ENCODE results near the gene CBX5. TPM values are rescaled to one million over a fixed set of nuclear protein-coding genes. Genes with fewer than 3 reads are reported as not detected.

The CBX5 gene
- total and polyA plus RNA-seq, 10 of the 15 experiments (the other 5 are each of a cell fraction or from before 2014, with no cell fraction given): 46.7 to 138 (median 74.6) TPM

DNA sequence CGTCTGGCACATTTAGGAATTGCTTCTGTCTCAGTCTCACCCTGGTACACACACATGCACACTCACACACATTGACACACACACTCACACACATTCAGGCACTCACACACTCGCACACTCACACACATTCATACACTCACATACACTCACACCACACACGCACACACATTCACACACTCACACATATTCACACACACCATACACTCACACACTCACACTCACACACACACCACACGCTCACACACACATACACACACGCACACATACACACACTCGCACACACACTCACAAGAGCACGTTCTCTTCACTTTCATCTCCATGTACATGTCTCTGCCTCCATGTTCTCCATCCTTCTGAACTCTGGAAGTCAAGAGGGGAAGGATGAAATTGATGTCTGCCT is 68.0 kb downstream of the CBX5 start:
- Histone ChIP-seq H3K4me3 (no peak overlapping the region), H4K20me1 (ENCODE audit: control insufficient read depth, insufficient read depth) (no peaks in the 10 kb centered on the region), H3K27ac (ENCODE audit: control insufficient read depth, insufficient read depth) (no peak overlapping the region), H3K79me2 (ENCODE audit: control insufficient read depth, insufficient read depth, low read length) (no peaks in the 10 kb centered on the region), H2AFZ (ENCODE audit: control insufficient read depth, low read depth, low read length) (no peak overlapping the region), H3K36me3 (ENCODE audit: control insufficient read depth in 2 of 2, insufficient read depth in 2 of 2, low read length in 1 of 2) (no peaks in the 10 kb centered on the region), H3K27me3 (replicated peaks in 1 of 2; ENCODE audit: control insufficient read depth in 2 of 2, insufficient read depth in 2 of 2, low read length in 1 of 2) (no peaks in the 10 kb centered on the region; a peak in 1 of 4 replicates), H3K9me3 (replicated peaks; ENCODE audit: control insufficient read depth, insufficient read depth, low read length) (no peaks in the 10 kb centered on the region), H3K4me1 (ENCODE audit: control insufficient read depth, insufficient read depth, low read length) (peaks cover 21% of the 10 kb centered on the region), H3K4me2 (ENCODE audit: control insufficient read depth, insufficient read depth) (no peak overlapping the region), H3K9ac (ENCODE audit: control insufficient read depth, insufficient read depth, low read length) (no peak overlapping the region)
- DNase-seq (ENCODE audit: low read depth, low spot score) (no peak), FAIRE-seq (no peak), ATAC-seq (no peak)
- no TSS peak for BruUV-seq (replicated peaks)
- WGBS (ENCODE audit: insufficient coverage, insufficient replicate concordance, low lambda C conversion rate, missing lambda C conversion rate): 37% methylated on average over 7 of the region's 7 CpGs
- intact Hi-C loops (cut with micrococcal nuclease; ENCODE audit: unreplicated experiment): loop anchor here (10.0 kb wide), 1 partner anchor 507 kb away; no protein-coding TSS in a partner anchor
- SMC1A ChIA-PET (ENCODE audit: uncharacterized antibody, unreplicated experiment): interaction anchor here (1.0 kb wide), 1 partner anchor 167 kb away, joined by 4 read pairs; no protein-coding TSS in a partner anchor
- RAD21 ChIA-PET (ENCODE audit: unreplicated experiment): interaction anchor here (0.6 kb wide), 1 partner anchor 205 kb away, joined by 5 read pairs; no protein-coding TSS in a partner anchor
- POLR2A ChIA-PET: interaction anchor here (0.6 kb wide), 1 partner anchor 185 kb away, joined by 3 read pairs; no protein-coding TSS in a partner anchor
- in situ Hi-C loops (cut with MboI): no loop called here
- CTCF ChIA-PET: interaction anchor here (1.0 to 7.7 kb wide), 5 partner anchors 14 to 226 kb away, joined by 3 to 139 read pairs (median 5); partner anchors contain the start of genes HOXC5 and HOXC6
- TF ChIP-seq BCL3 (IDR thresholded peaks at IDR 0.05; ENCODE audit: borderline replicate concordance, insufficient read depth, low read depth, low read length, poor library complexity, severe bottlenecking) (peak; percentile 91), CREB1 (IDR thresholded peaks at IDR 0.05; ENCODE audit: low read depth) (no peak), SREBF1 (IDR thresholded peaks at IDR 0.05; ENCODE audit: low read length) (no peak), STAT1 (conservative IDR thresholded peaks at IDR 0.05) (no peak), ZNF384 (IDR thresholded peaks at IDR 0.05; ENCODE audit: borderline replicate concordance, low read depth, low read length) (no peak), YY1 (IDR thresholded peaks at IDR 0.05; ENCODE audit: low read depth, low read length) (no peak), HDGF (IDR thresholded peaks at IDR 0.05) (0 out of 2 replicates have a peak, but pooled peaks have one; percentile 52), JUND (IDR thresholded peaks at IDR 0.05; ENCODE audit: low read depth, low read length) (no peak), KDM1A (IDR thresholded peaks at IDR 0.05; ENCODE audit: borderline replicate concordance) (no peak), ETV6 (conservative IDR thresholded peaks at IDR 0.05 in 1 of 2, IDR thresholded peaks at IDR 0.05 in 1 of 2; ENCODE audit: borderline replicate concordance in 1 of 2, low read depth in 1 of 2) (no peak), ATF7 (IDR thresholded peaks at IDR 0.05; ENCODE audit: low read depth) (no peak)
- TF ChIP-seq, protein P1, sequence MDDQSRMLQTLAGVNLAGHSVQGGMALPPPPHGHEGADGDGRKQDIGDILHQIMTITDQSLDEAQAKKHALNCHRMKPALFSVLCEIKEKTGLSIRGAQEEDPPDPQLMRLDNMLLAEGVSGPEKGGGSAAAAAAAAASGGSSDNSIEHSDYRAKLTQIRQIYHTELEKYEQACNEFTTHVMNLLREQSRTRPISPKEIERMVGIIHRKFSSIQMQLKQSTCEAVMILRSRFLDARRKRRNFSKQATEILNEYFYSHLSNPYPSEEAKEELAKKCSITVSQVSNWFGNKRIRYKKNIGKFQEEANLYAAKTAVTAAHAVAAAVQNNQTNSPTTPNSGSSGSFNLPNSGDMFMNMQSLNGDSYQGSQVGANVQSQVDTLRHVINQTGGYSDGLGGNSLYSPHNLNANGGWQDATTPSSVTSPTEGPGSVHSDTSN (IDR thresholded peaks at IDR 0.05; ENCODE audit: insufficient replicate concordance, low read depth, low read length): no peak
- TF ChIP-seq, protein P2, sequence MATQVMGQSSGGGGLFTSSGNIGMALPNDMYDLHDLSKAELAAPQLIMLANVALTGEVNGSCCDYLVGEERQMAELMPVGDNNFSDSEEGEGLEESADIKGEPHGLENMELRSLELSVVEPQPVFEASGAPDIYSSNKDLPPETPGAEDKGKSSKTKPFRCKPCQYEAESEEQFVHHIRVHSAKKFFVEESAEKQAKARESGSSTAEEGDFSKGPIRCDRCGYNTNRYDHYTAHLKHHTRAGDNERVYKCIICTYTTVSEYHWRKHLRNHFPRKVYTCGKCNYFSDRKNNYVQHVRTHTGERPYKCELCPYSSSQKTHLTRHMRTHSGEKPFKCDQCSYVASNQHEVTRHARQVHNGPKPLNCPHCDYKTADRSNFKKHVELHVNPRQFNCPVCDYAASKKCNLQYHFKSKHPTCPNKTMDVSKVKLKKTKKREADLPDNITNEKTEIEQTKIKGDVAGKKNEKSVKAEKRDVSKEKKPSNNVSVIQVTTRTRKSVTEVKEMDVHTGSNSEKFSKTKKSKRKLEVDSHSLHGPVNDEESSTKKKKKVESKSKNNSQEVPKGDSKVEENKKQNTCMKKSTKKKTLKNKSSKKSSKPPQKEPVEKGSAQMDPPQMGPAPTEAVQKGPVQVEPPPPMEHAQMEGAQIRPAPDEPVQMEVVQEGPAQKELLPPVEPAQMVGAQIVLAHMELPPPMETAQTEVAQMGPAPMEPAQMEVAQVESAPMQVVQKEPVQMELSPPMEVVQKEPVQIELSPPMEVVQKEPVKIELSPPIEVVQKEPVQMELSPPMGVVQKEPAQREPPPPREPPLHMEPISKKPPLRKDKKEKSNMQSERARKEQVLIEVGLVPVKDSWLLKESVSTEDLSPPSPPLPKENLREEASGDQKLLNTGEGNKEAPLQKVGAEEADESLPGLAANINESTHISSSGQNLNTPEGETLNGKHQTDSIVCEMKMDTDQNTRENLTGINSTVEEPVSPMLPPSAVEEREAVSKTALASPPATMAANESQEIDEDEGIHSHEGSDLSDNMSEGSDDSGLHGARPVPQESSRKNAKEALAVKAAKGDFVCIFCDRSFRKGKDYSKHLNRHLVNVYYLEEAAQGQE (IDR thresholded peaks at IDR 0.05; ENCODE audit: low read depth, low read length): no peak

All from GM12878 (cell line).